ENCODE measurements around the gene PDE10A.
"Not testable (repeated sequence)": the region's sequence is repeated elsewhere in the genome, so short reads cannot be mapped to it uniquely, and the experiment has no call there.

The PDE10A gene

DNA sequence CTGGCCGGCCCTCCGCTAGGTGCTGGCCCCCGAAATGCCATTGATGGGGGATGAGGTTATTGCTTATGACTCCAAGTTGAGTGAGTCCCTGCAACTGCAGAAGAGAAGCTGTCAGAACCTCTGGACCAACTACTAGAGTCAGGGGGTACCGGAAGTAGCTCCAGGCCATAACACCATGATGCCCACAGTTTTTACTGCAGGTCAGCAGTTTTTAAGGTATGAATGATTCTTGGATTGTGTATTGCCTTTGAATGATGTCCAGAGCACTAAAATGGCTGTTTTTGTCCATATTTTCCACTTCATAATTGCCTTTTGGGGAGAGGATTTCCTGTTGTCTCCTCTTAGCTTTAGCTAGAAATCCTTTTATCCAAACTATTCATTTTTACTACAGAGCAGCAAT, 148.4 kb downstream of the PDE10A start:
- TF ChIP-seq CTCF (IDR thresholded peaks at IDR 0.05; ENCODE audit: low read depth, low read length) (no peak), POLR2A (IDR thresholded peaks at IDR 0.05; ENCODE audit: extremely low read depth, insufficient read length) (no peak), MYC (IDR thresholded peaks at IDR 0.05; ENCODE audit: low read depth, low read length) (no peak)
- TF ChIP-seq, protein P1, sequence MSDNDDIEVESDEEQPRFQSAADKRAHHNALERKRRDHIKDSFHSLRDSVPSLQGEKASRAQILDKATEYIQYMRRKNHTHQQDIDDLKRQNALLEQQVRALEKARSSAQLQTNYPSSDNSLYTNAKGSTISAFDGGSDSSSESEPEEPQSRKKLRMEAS (IDR thresholded peaks at IDR 0.05; ENCODE audit: low read depth, low read length), result no peak
- no peak for DNase-seq (ENCODE audit: low read depth)
- H3K4me3 ChIP-seq (ENCODE audit: low read depth, low read length), result no peak overlapping the region

DNA sequence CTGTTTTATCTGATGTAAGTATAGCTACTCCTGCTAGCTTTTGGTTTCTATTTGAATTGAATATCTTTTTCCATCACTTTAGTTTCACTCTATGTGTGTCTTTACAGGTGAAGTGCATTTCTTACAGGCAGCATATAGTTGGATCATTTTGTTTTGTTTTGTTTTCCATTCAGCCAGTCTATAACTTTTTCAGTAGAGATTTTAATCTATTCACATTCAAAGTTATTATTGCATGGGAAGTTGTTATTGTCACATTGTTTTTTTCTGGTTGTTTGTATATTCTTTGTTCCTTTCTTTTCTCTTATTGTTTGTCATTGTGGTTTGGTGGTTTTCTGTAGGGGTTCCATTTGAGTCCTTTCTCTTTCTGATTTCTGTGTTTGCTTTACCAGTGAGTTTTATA, 151.2 kb downstream of the PDE10A start:
- no peak overlapping the region for H3K4me3 ChIP-seq (ENCODE audit: low read depth, low read length)
- no peak for TF ChIP-seq MYC (IDR thresholded peaks at IDR 0.05; ENCODE audit: low read depth, low read length)
- TF ChIP-seq POLR2A (IDR thresholded peaks at IDR 0.05; ENCODE audit: extremely low read depth, insufficient read length), result no peak
- TF ChIP-seq CTCF (IDR thresholded peaks at IDR 0.05; ENCODE audit: low read depth, low read length), result no peak
- TF ChIP-seq, protein P1 (IDR thresholded peaks at IDR 0.05; ENCODE audit: low read depth, low read length), result no peak
- DNase-seq (ENCODE audit: low read depth), result no peak

DNA sequence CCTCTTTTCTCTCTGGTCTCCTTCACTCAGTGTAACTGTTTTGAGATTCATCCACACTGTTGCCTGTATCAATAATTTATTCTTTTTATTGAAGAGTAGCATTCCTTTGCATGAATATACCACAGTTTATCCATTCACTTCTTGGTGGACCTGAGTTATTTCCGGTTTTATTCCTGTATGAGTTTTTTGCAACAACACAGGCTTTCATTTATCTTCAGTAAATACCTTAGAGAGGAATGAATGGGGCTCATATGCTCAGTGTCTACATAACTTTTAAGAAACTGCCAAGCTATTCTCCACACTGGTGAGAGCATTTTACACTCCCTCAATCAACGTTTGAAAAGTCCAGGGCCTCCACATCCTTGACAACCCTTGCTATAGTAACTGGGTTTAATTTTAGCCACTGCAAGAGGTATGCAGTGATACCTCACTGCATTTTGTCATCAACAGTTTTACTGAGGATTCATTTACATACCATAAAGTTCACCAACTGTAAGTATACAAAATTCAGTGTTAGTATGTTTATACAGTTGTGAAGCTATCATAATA, 154.6 kb downstream of the PDE10A start:
- TF ChIP-seq MYC (IDR thresholded peaks at IDR 0.05; ENCODE audit: low read depth, low read length) (no peak), POLR2A (IDR thresholded peaks at IDR 0.05; ENCODE audit: extremely low read depth, insufficient read length) (no peak), CTCF (IDR thresholded peaks at IDR 0.05; ENCODE audit: low read depth, low read length) (no peak)
- TF ChIP-seq, protein P1 (IDR thresholded peaks at IDR 0.05; ENCODE audit: low read depth, low read length), result no peak
- DNase-seq (ENCODE audit: low read depth), result no peak
- H3K4me3 ChIP-seq (ENCODE audit: low read depth, low read length), result no peak overlapping the region

GRCh38 chr6:165506657-165507056, 156.4 kb downstream of the PDE10A start:
- no peak overlapping the region for H3K4me3 ChIP-seq (ENCODE audit: low read depth, low read length)
- TF ChIP-seq POLR2A (IDR thresholded peaks at IDR 0.05; ENCODE audit: extremely low read depth, insufficient read length) (no peak), CTCF (IDR thresholded peaks at IDR 0.05; ENCODE audit: low read depth, low read length) (no peak), MYC (IDR thresholded peaks at IDR 0.05; ENCODE audit: low read depth, low read length) (no peak)
- TF ChIP-seq, protein P1 (IDR thresholded peaks at IDR 0.05; ENCODE audit: low read depth, low read length), result no peak
- DNase-seq (ENCODE audit: low read depth), result no peak

- not testable (repeated sequence) for DNase-seq (ENCODE audit: low read depth); H3K4me3 ChIP-seq (ENCODE audit: low read depth, low read length)
Observed at GRCh38 chr6:165500214-165500907, 162.7 kb downstream of the PDE10A start.

- TF ChIP-seq POLR2A (IDR thresholded peaks at IDR 0.05; ENCODE audit: extremely low read depth, insufficient read length) (no peak), MYC (IDR thresholded peaks at IDR 0.05; ENCODE audit: low read depth, low read length) (no peak), CTCF (IDR thresholded peaks at IDR 0.05; ENCODE audit: low read depth, low read length) (no peak)
- TF ChIP-seq, protein P1 (IDR thresholded peaks at IDR 0.05; ENCODE audit: low read depth, low read length), result no peak
- no peak for DNase-seq (ENCODE audit: low read depth)
- H3K4me3 ChIP-seq (ENCODE audit: low read depth, low read length), result no peak overlapping the region
Observed at GRCh38 chr6:165497472-165497871, 165.6 kb downstream of the PDE10A start.

Measured in NB4 (cell line).